ENCODE measurements around the gene KRTAP10-8. TPM values are rescaled to one million over a fixed set of nuclear protein-coding genes. Genes with fewer than 3 reads are reported as not detected.
"Not testable (repeated sequence)": the region's sequence is repeated elsewhere in the genome, so short reads cannot be mapped to it uniquely, and the experiment has no call there.

Gene KRTAP10-8
- polyA plus RNA-seq, 1 donor from 2014 or later = not detected

DNA sequence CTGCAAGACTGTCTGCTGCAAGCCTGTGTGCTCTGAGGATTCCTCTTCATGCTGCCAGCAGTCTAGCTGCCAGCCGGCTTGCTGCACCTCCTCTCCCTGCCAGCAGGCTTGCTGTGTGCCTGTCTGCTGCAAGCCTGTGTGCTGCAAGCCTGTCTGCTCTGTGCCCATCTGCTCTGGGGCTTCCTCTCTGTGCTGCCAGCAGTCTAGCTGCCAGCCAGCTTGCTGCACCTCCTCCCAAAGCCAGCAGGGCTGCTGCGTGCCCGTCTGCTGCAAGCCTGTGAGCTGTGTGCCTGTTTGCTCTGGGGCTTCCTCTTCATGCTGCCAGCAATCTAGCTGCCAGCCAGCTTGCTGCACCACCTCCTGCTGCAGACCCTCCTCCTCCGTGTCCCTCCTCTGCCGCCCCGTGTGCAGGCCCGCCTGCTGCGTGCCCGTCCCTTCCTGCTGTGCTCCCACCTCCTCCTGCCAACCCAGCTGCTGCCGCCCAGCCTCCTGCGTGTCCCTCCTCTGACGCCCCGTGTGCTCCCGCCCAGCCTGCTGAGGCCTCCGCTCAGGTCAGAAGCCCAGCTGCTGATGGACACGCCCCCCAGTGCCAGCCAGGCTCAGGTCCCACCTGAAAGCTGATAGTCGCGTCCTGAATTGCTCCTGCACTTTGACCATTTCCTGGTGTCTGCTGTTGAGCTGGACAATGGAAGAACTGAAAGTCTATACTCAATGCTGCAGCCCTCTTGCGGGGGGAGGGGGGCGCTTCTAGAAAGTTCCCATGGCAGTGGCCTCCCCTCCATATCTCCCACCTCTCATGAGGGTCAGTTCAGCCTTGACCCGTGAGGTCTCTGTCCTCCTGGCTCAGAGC lies 37.2 kb upstream of the KRTAP10-8 start:
- peaks cover 4 to 23% (median 11%) of the 10 kb centered on the region in 3 donors for H3K9me3 Mint-ChIP-seq
- peaks cover 5% of the 10 kb centered on the region for H3K36me3 Mint-ChIP-seq
- H3K27ac Mint-ChIP-seq = no peak overlapping the region
- H3K4me1 Mint-ChIP-seq = peaks cover 0 to 2% (median 1%) of the 10 kb centered on the region in 3 donors
- peaks cover 15% of the 10 kb centered on the region for H3K27me3 Mint-ChIP-seq
- H3K4me3 Mint-ChIP-seq = peak overlapping the region in 1 of 4 donors; percentile 12

DNA sequence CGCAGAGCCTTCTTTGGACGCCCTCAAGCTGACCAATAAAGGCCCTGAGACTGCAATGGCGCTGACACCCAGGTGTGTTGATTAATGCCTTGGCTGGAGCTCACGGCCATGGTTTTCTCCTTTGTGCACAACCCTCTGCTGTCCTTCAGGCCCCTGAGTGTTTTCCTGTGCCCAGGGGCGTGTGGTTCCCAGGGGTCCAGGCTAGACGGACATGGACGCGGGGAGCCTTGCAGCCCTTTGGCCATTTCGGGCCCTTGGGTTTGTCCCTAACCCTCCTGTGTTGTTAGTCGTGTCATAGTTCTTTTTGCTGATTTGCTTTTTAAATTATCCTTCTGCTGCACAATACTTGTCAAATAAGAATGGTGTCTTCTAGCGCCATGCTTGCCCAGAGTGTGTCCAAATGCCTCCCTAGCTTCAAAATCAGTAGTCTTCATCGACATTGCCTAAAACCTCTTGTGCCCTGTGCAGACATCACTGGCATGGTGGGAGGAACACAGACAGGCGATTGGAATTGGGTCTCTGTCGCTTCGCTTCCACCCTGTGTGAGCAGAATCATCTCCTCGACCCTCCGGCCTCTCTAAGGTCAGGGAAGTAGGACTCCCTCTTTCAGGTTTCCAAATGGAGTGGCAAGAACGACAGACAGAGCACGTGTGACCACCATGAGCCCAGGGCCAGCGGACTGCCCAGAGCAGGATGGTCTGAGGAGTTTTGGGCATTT lies 36.4 kb upstream of the KRTAP10-8 start:
- peak overlapping the region in 1 of 4 donors; percentile 73 for H3K4me3 Mint-ChIP-seq
- peaks cover 15% of the 10 kb centered on the region for H3K27me3 Mint-ChIP-seq
- H3K27ac Mint-ChIP-seq = peak overlapping the region in 1 of 3 donors; percentile 35
- peaks cover 4 to 23% (median 16%) of the 10 kb centered on the region in 3 donors for H3K9me3 Mint-ChIP-seq
- peaks cover 0 to 2% (median 1%) of the 10 kb centered on the region in 3 donors for H3K4me1 Mint-ChIP-seq
- H3K36me3 Mint-ChIP-seq = peaks cover 6% of the 10 kb centered on the region

GRCh38 chr21:44576025-44576420 lies 35.9 kb upstream of the KRTAP10-8 start:
- H3K27ac Mint-ChIP-seq = peak overlapping the region in 1 of 3 donors; percentile 35

DNA sequence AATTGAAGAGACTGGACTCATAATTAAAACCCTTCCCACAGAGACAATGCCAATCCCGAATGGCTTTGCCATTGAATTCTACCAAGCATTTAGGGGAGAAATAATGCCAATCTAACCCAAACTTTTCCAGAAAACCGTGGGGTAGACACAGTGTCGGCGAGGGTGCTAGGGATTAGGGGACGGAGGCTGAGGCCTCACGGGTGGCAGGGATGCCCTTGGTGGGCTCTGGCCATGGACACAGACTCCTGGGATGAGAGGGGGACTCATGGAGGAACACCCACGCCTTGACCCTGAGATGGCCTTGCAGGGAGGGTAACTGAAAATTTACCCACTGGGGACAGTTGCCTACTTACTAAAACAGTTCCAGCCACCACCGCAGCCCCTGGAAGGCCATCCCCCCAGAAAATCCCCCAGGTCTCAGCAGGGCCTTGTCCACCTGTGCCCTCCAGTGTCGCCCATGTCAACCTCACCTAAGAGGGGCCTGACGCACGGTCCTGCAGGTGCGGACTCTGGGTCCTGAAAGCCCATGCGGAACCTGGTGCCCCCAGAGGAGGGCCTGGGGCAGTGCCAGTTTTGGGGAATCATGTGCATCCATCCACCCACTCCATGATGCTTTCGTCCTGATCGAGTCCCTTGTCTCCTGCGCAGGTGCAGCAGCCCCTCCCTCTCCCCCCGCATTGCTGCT lies 33.4 kb upstream of the KRTAP10-8 start:
- Mint-ChIP-seq H3K27me3 (peaks cover 17% of the 10 kb centered on the region), H3K4me1 (peaks cover 0 to 2% (median 1%) of the 10 kb centered on the region in 3 donors), H3K4me3 (no peak overlapping the region), H3K9me3 (peaks cover 4 to 30% (median 19%) of the 10 kb centered on the region in 3 donors), H3K27ac (no peak overlapping the region), H3K36me3 (peaks cover 7% of the 10 kb centered on the region)

More at GRCh38 chr21:44576025-44576420, 35.9 kb upstream of the KRTAP10-8 start:
- Mint-ChIP-seq H3K27me3 (peaks cover 15% of the 10 kb centered on the region), H3K36me3 (peaks cover 9% of the 10 kb centered on the region), H3K4me1 (peaks cover 0 to 2% (median 1%) of the 10 kb centered on the region in 3 donors), H3K9me3 (peaks cover 4 to 25% (median 19%) of the 10 kb centered on the region in 3 donors), H3K4me3 (no peak overlapping the region)

DNA sequence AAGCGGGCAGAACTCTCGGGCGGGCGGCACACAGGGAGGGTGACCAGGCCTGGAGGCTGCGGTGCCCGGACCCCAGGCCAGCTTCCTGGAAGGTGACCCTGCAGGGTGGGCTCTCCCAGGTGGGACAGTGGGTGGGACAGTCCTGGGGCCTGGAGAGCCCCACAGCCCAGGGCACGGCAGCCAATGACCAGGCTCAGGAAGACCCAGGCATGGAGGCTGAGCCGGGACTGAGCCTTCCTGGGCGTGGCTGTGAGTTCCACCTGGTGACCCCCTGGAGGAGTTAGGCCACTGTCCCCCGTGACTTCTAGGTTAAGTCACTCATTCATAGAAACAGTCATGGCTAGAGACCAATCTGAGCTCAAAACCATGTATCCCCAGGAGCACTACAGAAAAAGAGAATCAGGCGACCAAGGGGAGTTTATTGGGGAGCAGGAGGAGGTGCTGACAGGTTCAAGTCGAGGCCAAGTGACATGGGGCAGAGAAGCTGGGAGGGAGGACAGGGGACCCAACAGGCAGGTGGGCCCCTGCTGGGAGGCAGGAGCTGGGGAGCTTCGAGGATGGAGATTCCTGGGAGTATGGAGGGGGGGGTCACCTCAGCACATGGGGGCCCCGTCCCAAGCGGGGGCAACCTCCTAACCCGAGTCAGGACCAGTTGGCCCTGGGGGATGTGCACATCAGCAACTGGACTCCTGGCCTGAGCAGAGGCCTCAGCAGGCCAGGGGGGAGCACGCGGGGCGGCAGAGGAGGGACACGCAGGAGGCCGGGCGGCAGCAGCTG lies 32.6 kb upstream of the KRTAP10-8 start:
- peak overlapping the region in 2 of 4 donors; percentile 17 to 32 for H3K4me3 Mint-ChIP-seq
- H3K27ac Mint-ChIP-seq = no peak overlapping the region
- peaks cover 17% of the 10 kb centered on the region for H3K27me3 Mint-ChIP-seq
- H3K36me3 Mint-ChIP-seq = peaks cover 7% of the 10 kb centered on the region
- H3K9me3 Mint-ChIP-seq = peaks cover 4 to 30% (median 19%) of the 10 kb centered on the region in 3 donors
- peaks cover 0 to 2% (median 1%) of the 10 kb centered on the region in 3 donors for H3K4me1 Mint-ChIP-seq

DNA sequence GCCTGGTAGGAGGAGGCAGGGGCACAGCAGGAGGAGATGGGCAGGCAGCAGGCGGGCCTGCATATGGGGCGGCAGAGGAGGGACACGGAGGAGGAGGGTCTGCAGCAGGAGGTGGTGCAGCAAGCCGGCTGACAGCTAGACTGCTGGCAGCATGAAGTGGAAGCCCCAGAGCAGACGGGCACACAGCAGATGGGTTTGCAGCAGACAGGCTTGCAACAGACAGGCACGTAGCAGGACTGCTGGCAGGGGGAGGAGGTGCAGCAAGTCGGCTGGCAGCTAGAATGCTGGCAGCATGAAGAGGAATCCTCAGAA lies 32.1 kb upstream of the KRTAP10-8 start:
- peaks cover 4 to 30% (median 19%) of the 10 kb centered on the region in 3 donors for H3K9me3 Mint-ChIP-seq
- H3K36me3 Mint-ChIP-seq = peaks cover 7% of the 10 kb centered on the region
- H3K27ac Mint-ChIP-seq = no peak overlapping the region
- peak overlapping the region in 1 of 4 donors; percentile 32 for H3K4me3 Mint-ChIP-seq
- H3K27me3 Mint-ChIP-seq = peaks cover 13% of the 10 kb centered on the region
- peaks cover 0 to 2% (median 1%) of the 10 kb centered on the region in 3 donors for H3K4me1 Mint-ChIP-seq

DNA sequence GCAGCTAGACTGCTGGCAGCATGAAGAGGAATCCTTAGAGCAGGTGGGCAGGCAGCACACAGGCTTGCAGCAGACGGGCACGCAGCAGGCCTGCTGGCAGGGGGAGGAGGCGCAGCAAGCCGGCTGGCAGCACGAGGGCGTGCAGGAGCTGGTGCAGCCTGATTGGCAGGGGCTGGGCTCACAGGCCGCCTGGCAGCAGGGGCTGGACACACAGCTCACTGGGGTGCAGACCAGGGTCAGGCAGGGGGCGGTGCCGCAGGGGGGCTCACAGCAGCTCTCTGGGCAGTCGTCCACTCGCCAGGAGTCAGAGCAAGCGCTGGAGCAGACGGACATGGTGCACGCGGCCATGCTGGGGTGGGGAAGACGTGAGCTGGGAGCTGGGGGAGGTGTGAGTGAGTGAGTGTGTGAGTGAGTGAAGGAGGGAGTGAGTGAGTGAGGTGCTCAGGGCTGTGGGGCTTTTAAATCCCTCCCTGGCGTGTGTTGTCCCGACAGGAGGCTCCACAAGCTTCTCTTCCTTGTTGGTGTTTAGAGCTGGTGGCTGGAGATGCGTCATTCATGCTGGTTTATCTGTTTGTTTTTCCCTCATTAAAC lies 31.6 kb upstream of the KRTAP10-8 start, which contains the start of gene KRTAP10-5:
Gene KRTAP10-5 (minus strand): TSS at position 374 of the 591 bp plus-strand sequence. CDS start 26 bp downstream, at position 348.
- not testable (repeated sequence) for H3K4me1 Mint-ChIP-seq, H3K27ac Mint-ChIP-seq, H3K36me3 Mint-ChIP-seq
- Mint-ChIP-seq H3K27me3 (peaks cover 12% of the 10 kb centered on the region), H3K9me3 (peaks cover 4 to 30% (median 19%) of the 10 kb centered on the region in 3 donors), H3K4me3 (peak within 1 kb of the TSS in 1 of 4 donors; percentile 32)

- no peak overlapping the region for H3K27ac Mint-ChIP-seq
- no peak overlapping the region for H3K4me3 Mint-ChIP-seq
- H3K9me3 Mint-ChIP-seq = peaks cover 4 to 30% (median 22%) of the 10 kb centered on the region in 3 donors
- H3K4me1 Mint-ChIP-seq = peaks cover 0 to 2% (median 0%) of the 10 kb centered on the region in 3 donors
- peaks cover 14% of the 10 kb centered on the region for H3K27me3 Mint-ChIP-seq
- peaks cover 7% of the 10 kb centered on the region for H3K36me3 Mint-ChIP-seq
Observed at GRCh38 chr21:44581158-44581557, 30.7 kb upstream of the KRTAP10-8 start.

- no peak overlapping the region for H3K4me3 Mint-ChIP-seq
- H3K4me1 Mint-ChIP-seq = peaks cover 0 to 2% (median 0%) of the 10 kb centered on the region in 3 donors
- H3K9me3 Mint-ChIP-seq = peaks cover 1 to 26% (median 24%) of the 10 kb centered on the region in 3 donors
- no peak overlapping the region for H3K27ac Mint-ChIP-seq
- H3K27me3 Mint-ChIP-seq = peaks cover 21% of the 10 kb centered on the region
- peaks cover 7% of the 10 kb centered on the region for H3K36me3 Mint-ChIP-seq
Observed at GRCh38 chr21:44582055-44582454, 29.8 kb upstream of the KRTAP10-8 start.

DNA sequence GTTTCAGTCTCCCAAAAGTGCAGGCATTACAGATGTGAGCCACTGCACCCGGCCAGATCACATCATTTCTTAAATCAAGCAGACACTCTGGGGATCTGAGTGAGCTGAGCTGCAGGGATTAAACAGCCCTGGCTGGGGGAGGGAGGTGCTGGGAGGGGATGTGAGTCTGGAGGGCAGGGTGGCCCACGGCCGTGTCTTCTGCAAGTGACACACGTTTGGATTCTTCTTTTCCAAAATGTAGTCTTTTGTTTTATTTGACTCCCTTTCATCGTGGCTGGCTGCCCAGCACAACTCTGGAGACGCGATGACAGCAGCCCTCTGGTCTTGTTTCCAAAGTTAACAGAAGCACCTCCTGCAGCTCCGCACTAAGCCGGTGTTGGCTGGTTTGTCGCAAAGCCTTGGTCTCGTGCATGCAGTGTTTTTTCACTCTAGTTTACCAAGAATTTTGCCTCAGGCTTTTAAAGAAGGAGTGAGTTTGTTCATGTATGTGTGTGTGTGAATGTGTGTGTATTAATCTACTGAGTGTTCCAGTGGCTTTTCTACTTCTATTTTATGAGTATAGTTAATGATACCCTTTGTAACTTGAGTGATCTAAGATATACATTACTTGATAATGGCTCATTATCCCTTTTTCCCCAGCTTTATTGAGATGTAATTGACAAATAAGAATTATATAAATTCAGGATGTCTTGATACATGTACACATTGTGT lies 28.6 kb upstream of the KRTAP10-8 start:
- H3K9me3 Mint-ChIP-seq = peaks cover 0 to 17% (median 16%) of the 10 kb centered on the region in 3 donors
- no peak overlapping the region for H3K27ac Mint-ChIP-seq
- peak overlapping the region in 1 of 4 donors; percentile 70 for H3K4me3 Mint-ChIP-seq
- peaks cover 23% of the 10 kb centered on the region for H3K27me3 Mint-ChIP-seq
- peaks cover 4% of the 10 kb centered on the region for H3K36me3 Mint-ChIP-seq
- H3K4me1 Mint-ChIP-seq = peaks cover 0 to 2% (median 0%) of the 10 kb centered on the region in 3 donors

- Mint-ChIP-seq H3K4me3 (no peak overlapping the region), H3K9me3 (peaks cover 0 to 17% (median 15%) of the 10 kb centered on the region in 3 donors), H3K27me3 (peaks cover 23% of the 10 kb centered on the region), H3K36me3 (peaks cover 4% of the 10 kb centered on the region), H3K4me1 (peaks cover 0 to 2% (median 0%) of the 10 kb centered on the region in 3 donors), H3K27ac (no peak overlapping the region)
Observed at GRCh38 chr21:44583800-44584147, 28.1 kb upstream of the KRTAP10-8 start.

DNA sequence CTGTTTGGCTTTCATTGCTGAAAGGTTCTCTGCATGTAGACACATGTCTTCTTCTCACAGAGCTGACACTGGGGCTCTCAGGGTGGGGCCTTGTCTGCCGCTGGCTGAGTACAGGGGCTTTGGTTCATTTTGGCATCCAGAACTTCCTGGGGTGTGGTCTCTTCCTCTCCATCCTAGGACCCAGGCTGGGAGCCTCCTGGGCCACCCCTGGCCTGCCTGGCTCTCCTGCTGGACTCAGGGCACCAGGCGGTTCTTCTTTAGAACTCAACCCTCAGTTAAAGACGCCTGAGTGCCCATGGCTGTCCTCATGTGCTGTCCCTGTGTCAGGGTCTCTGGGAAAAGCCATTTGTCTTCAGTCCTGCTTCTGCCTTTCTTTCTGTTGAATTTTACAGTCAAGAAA lies 26.0 kb upstream of the KRTAP10-8 start:
- Mint-ChIP-seq H3K27ac (no peak overlapping the region), H3K4me1 (no peaks in the 10 kb centered on the region), H3K27me3 (peaks cover 30% of the 10 kb centered on the region), H3K9me3 (peaks cover 0 to 14% (median 10%) of the 10 kb centered on the region in 3 donors), H3K36me3 (no peaks in the 10 kb centered on the region), H3K4me3 (no peak overlapping the region)

DNA sequence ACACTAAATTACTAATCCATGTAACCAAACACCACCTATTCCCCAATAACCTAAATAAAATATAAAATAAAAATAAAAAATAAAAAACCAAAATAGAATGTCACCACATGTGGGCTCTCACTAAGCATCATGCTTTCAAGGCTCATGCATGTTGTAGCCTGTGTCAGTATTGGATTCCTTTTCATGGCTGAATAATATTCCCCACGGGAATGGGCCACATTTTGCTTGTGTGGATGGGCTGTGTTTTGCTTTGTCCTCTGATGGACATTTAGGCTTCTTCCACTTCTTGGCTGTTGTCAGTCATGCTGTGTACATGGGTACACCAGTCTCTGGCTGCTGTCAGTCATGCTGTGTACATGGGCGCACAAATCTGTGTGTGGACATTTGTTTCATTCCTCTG lies 22.8 kb upstream of the KRTAP10-8 start:
- Mint-ChIP-seq H3K4me3 (no peak overlapping the region), H3K9me3 (peaks cover 0 to 7% (median 0%) of the 10 kb centered on the region in 3 donors), H3K27me3 (peaks cover 25% of the 10 kb centered on the region), H3K27ac (no peak overlapping the region), H3K4me1 (no peaks in the 10 kb centered on the region), H3K36me3 (no peaks in the 10 kb centered on the region)
